HepG2 (cell line): ENCODE measurements around the gene TMEM35B.

ENCODE experiments used
- NFE2L1 ChIP-seq: sonication (generic); formaldehyde crosslinking; IDR thresholded peaks from 2 replicates; pipeline ENCODE4 v1.4.0; 2020; ENCODE audit warnings: missing genetic modification reagents, mild to moderate bottlenecking, borderline replicate concordance
- NR2C2 ChIP-seq: sonication (generic); formaldehyde crosslinking; IDR thresholded peaks from 2 replicates; pipeline ENCODE4 v1.4.0; 2020; ENCODE audit warnings: missing genetic modification reagents, mild to moderate bottlenecking, moderate library complexity, borderline replicate concordance
- SP1 ChIP-seq, 2 experiments: fragments of 450-650 bp in 1 of 2; sonication (generic) in 1 of 2; formaldehyde crosslinking in 1 of 2; IDR thresholded peaks; 2 replicates each; pipeline versions ENCODE4 v1.4.0 to v1.6.1; 2016 to 2020; ENCODE audit warnings: missing genetic modification reagents in 1 of 2
- ZNF121 ChIP-seq: sonication (generic); formaldehyde crosslinking; IDR thresholded peaks from 2 replicates; pipeline ENCODE4 v1.5.0; 2020; ENCODE audit warnings: mild to moderate bottlenecking, missing genetic modification reagents
- ZNF563 ChIP-seq: sonication (generic); formaldehyde crosslinking; IDR thresholded peaks from 2 replicates; pipeline ENCODE4 v1.8.0; 2022; ENCODE audit warnings: mild to moderate bottlenecking, moderate library complexity, missing genetic modification reagents

GRCh38 chr1:34946211-34946610 lies 38.9 kb downstream of the TMEM35B start:
- TF ChIP-seq ZNF121 (CRISPR knock-in tag) (no peak), SP1 (IDR thresholded peaks at IDR 0.05) (no peak), SP1 (CRISPR knock-in tag; IDR thresholded peaks at IDR 0.05) (no peak), NR2C2 (CRISPR knock-in tag) (no peak), ZNF563 (CRISPR knock-in tag) (no peak), NFE2L1 (CRISPR knock-in tag) (no peak)
